ENCODE data around the gene MTSS2. TPM values are rescaled to one million over a fixed set of nuclear protein-coding genes. Genes with fewer than 3 reads are reported as not detected.

Gene MTSS2
- total RNA-seq, 1 experiment from 2014 or later, result 47.6 TPM

- ChIA-PET CTCF (no interaction called here), POLR2A (ENCODE audit: low non-redundant PET) (no interaction called here)
- Histone ChIP-seq H3K4me3 (ENCODE audit: low read depth, low read length, poor library complexity, severe bottlenecking) (no peak overlapping the region), H3K36me3 (ENCODE audit: insufficient read depth, low read length, poor library complexity, severe bottlenecking) (no peaks in the 10 kb centered on the region), H3K27ac (ENCODE audit: low read depth, low read length, poor library complexity, severe bottlenecking) (no peak overlapping the region), H3K9me3 (ENCODE audit: low read depth, low read length, poor library complexity, severe bottlenecking) (no peaks in the 10 kb centered on the region), H3K27me3 (replicated peaks; ENCODE audit: insufficient read depth, low read depth, low read length, poor library complexity) (no peaks in the 10 kb centered on the region), H3K4me1 (ENCODE audit: insufficient read depth, low read length, poor library complexity, severe bottlenecking) (peaks cover 10% of the 10 kb centered on the region)
- intact Hi-C loops (cut with micrococcal nuclease; ENCODE audit: unreplicated experiment), result no loop called here
- BruUV-seq (replicated peaks), result no TSS peak
- peak; percentile 42 for DNase-seq (ENCODE audit: low spot score)
- TF ChIP-seq EZH2 (IDR thresholded peaks at IDR 0.05; ENCODE audit: borderline replicate concordance, low read depth, low read length, poor library complexity, severe bottlenecking) (no peak), CTCF (conservative IDR thresholded peaks at IDR 0.05; ENCODE audit: low read depth, low read length) (no peak)
Observed at GRCh38 chr16:70706948-70707465, 21.2 kb upstream of the MTSS2 start.

- Histone ChIP-seq H3K36me3 (ENCODE audit: insufficient read depth, low read length, poor library complexity, severe bottlenecking) (no peaks in the 10 kb centered on the region), H3K9me3 (ENCODE audit: low read depth, low read length, poor library complexity, severe bottlenecking) (no peaks in the 10 kb centered on the region), H3K27ac (ENCODE audit: low read depth, low read length, poor library complexity, severe bottlenecking) (no peak overlapping the region), H3K4me3 (ENCODE audit: low read depth, low read length, poor library complexity, severe bottlenecking) (no peak overlapping the region), H3K27me3 (replicated peaks; ENCODE audit: insufficient read depth, low read depth, low read length, poor library complexity) (no peaks in the 10 kb centered on the region), H3K4me1 (ENCODE audit: insufficient read depth, low read length, poor library complexity, severe bottlenecking) (peaks cover 10% of the 10 kb centered on the region)
- CTCF ChIA-PET, result no interaction called here
- TF ChIP-seq CTCF (conservative IDR thresholded peaks at IDR 0.05; ENCODE audit: low read depth, low read length), result no peak
- TF ChIP-seq EZH2 (IDR thresholded peaks at IDR 0.05; ENCODE audit: borderline replicate concordance, low read depth, low read length, poor library complexity, severe bottlenecking), result no peak
- no TSS peak for BruUV-seq (replicated peaks)
- intact Hi-C loops (cut with micrococcal nuclease; ENCODE audit: unreplicated experiment), result no loop called here
- POLR2A ChIA-PET (ENCODE audit: low non-redundant PET), result no interaction called here
- DNase-seq (ENCODE audit: low spot score), result no peak
Observed at GRCh38 chr16:70705056-70705455, 19.2 kb upstream of the MTSS2 start.

- Histone ChIP-seq H3K4me3 (ENCODE audit: low read depth, low read length, poor library complexity, severe bottlenecking) (no peak overlapping the region), H3K36me3 (ENCODE audit: insufficient read depth, low read length, poor library complexity, severe bottlenecking) (no peaks in the 10 kb centered on the region), H3K27ac (ENCODE audit: low read depth, low read length, poor library complexity, severe bottlenecking) (no peak overlapping the region), H3K27me3 (replicated peaks; ENCODE audit: insufficient read depth, low read depth, low read length, poor library complexity) (no peaks in the 10 kb centered on the region), H3K9me3 (ENCODE audit: low read depth, low read length, poor library complexity, severe bottlenecking) (no peaks in the 10 kb centered on the region), H3K4me1 (ENCODE audit: insufficient read depth, low read length, poor library complexity, severe bottlenecking) (peaks cover 10% of the 10 kb centered on the region)
- no peak for DNase-seq (ENCODE audit: low spot score)
- ChIA-PET POLR2A (ENCODE audit: low non-redundant PET) (no interaction called here), CTCF (no interaction called here)
- no TSS peak for BruUV-seq (replicated peaks)
- no peak for TF ChIP-seq CTCF (conservative IDR thresholded peaks at IDR 0.05; ENCODE audit: low read depth, low read length)
- no peak for TF ChIP-seq EZH2 (IDR thresholded peaks at IDR 0.05; ENCODE audit: borderline replicate concordance, low read depth, low read length, poor library complexity, severe bottlenecking)
- intact Hi-C loops (cut with micrococcal nuclease; ENCODE audit: unreplicated experiment), result no loop called here
Observed at GRCh38 chr16:70704586-70704985, 18.7 kb upstream of the MTSS2 start.
